ENCODE results near the gene OBP2B.
"Not testable (repeated sequence)": the region's sequence is repeated elsewhere in the genome, so short reads cannot be mapped to it uniquely, and the experiment has no call there.

Gene OBP2B

DNA sequence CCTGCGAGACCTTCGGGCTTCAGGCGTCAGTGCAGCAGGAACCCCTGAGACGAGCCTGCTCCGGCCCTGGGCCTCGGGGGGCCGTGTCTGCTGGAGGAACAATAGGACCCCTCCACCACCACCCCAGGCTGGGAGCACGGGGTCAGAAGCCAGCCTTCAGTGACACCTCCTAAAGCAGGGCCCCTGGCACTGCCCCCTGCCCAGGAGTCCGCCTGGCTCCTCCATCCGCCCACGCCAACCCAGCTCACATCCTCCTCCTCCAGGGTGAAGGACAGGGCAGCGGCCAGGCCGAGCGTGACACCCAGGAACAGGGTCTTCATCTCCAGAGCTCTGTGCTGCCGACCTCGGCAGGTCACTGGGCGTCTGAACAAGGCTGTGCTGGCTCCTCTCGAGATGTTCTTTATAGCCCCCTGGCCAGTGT, at the start of gene OBP2B:
TSS of gene OBP2B (minus strand) at position 371 of the 421 bp plus-strand sequence. CDS start at position 320, 51 bp downstream.
- not testable (repeated sequence) for H3K4me1 ChIP-seq (ENCODE audit: control insufficient read depth, insufficient read depth, low read length); H3K36me3 ChIP-seq (ENCODE audit: control insufficient read depth, insufficient read depth, low read length); H3K9me3 ChIP-seq (ENCODE audit: control insufficient read depth, insufficient read depth, low read length); H3K27ac ChIP-seq (ENCODE audit: low read depth, low read length); H3K4me3 ChIP-seq (ENCODE audit: low read depth, low read length); H3K9ac ChIP-seq (ENCODE audit: low read depth, low read length)
- H3K27me3 ChIP-seq (ENCODE audit: control insufficient read depth, insufficient read depth, low read length) = peaks cover 46% of the 10 kb centered on the region

DNA sequence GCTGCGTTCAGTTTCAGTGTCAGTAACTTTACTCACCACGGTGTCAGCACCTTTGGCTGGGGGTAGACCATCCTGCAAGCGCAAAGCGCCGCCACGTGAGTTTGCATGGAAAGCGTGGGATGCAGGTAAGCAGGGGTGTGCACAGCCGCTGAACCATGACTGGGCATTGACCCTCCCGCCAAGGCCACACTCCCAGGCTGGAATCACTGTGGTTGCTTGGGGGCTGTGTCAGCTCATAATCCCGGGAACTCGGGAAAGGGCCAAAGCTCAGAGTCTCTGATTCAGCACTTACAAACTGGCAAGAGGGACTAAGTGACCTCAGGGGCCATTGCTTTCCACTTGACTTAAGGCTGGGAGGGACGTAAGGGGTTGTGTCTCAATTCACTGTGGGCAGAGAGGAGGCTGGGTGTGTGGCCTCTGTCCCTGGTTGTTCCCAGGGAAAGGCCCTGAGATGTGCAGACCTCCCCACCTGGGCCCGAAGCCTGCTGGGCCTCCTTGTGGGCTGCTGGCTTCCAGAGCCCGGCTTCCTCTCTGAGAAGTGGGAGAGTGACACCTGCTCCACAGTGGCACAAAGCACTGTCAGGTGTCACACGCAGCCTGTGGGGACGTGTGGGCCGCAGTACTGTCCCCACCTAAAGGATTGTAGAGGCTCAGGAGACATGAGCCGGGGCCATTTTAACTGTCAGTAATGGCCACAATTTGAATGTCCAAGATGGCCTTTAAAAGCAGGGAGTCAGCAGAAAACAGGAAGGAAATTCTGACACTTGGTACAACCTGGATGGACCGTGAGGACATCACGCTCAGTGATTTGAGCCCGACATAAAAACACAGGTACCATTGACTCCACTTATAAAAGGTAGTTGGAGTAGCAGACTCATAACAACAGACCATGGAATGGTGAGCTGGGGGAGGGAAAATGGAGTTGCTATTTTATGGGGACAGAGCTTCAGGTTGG, 49.3 kb upstream of the OBP2B start:
- Histone ChIP-seq H3K36me3 (ENCODE audit: control insufficient read depth, insufficient read depth, low read length) (no peaks in the 10 kb centered on the region), H3K27me3 (ENCODE audit: control insufficient read depth, insufficient read depth, low read length) (no peaks in the 10 kb centered on the region)

DNA sequence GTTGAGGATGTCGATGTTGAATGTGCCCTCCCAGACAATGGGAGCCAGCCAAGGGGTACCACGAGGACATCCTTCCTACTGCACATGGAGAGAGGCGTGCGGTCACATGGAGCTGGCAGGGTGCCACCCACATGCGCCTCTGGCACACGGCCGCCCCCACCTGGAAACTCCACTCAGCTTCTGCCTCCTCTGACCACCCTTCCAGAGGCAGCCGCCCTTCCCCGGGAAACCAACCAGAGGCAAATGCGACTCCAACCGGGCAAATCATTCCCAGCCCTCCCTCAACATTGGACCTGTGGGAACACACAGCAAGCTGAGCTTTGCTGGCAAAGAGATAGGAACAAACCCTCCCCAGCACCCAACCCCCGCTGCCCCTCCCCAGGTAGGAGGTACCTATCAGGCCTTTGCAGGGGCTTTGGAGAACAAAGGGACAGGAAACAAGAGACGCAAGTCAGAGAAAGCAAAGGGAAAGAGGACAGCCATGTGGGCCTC, 48.5 kb upstream of the OBP2B start:
- Histone ChIP-seq H3K4me1 (ENCODE audit: control insufficient read depth, insufficient read depth, low read length) (peaks cover 6% of the 10 kb centered on the region; the same call in 1 of the 2 replicates), H3K27ac (ENCODE audit: low read depth, low read length) (no peak overlapping the region), H3K36me3 (ENCODE audit: control insufficient read depth, insufficient read depth, low read length) (no peaks in the 10 kb centered on the region), H3K27me3 (ENCODE audit: control insufficient read depth, insufficient read depth, low read length) (no peaks in the 10 kb centered on the region), H3K4me3 (ENCODE audit: low read depth, low read length) (no peak overlapping the region), H3K9me3 (ENCODE audit: control insufficient read depth, insufficient read depth, low read length) (no peaks in the 10 kb centered on the region), H3K9ac (ENCODE audit: low read depth, low read length) (no peak overlapping the region)

More for the DNA sequence above, 49.3 kb upstream of the OBP2B start:
- Histone ChIP-seq H3K9me3 (ENCODE audit: control insufficient read depth, insufficient read depth, low read length) (no peaks in the 10 kb centered on the region), H3K9ac (ENCODE audit: low read depth, low read length) (no peak overlapping the region), H3K27ac (ENCODE audit: low read depth, low read length) (no peak overlapping the region), H3K4me3 (ENCODE audit: low read depth, low read length) (no peak overlapping the region), H3K4me1 (ENCODE audit: control insufficient read depth, insufficient read depth, low read length) (peaks cover 6% of the 10 kb centered on the region; the same call in 1 of the 2 replicates)

- no peaks in the 10 kb centered on the region for H3K36me3 ChIP-seq (ENCODE audit: control insufficient read depth, insufficient read depth, low read length)
- peaks cover 6% of the 10 kb centered on the region; the same call in 1 of the 2 replicates for H3K4me1 ChIP-seq (ENCODE audit: control insufficient read depth, insufficient read depth, low read length)
- H3K4me3 ChIP-seq (ENCODE audit: low read depth, low read length) = no peak overlapping the region
- H3K9ac ChIP-seq (ENCODE audit: low read depth, low read length) = no peak overlapping the region
- no peaks in the 10 kb centered on the region for H3K27me3 ChIP-seq (ENCODE audit: control insufficient read depth, insufficient read depth, low read length)
- no peak overlapping the region for H3K27ac ChIP-seq (ENCODE audit: low read depth, low read length)
- no peaks in the 10 kb centered on the region for H3K9me3 ChIP-seq (ENCODE audit: control insufficient read depth, insufficient read depth, low read length)
These were observed 47.6 kb upstream of the OBP2B start for GRCh38 chr9:133256686-133257091.

- Histone ChIP-seq H3K4me1 (ENCODE audit: control insufficient read depth, insufficient read depth, low read length) (peaks cover 6% of the 10 kb centered on the region; the same call in 1 of the 2 replicates), H3K36me3 (ENCODE audit: control insufficient read depth, insufficient read depth, low read length) (no peaks in the 10 kb centered on the region), H3K27me3 (ENCODE audit: control insufficient read depth, insufficient read depth, low read length) (no peaks in the 10 kb centered on the region), H3K9ac (ENCODE audit: low read depth, low read length) (no peak overlapping the region), H3K4me3 (ENCODE audit: low read depth, low read length) (no peak overlapping the region), H3K27ac (ENCODE audit: low read depth, low read length) (no peak overlapping the region), H3K9me3 (ENCODE audit: control insufficient read depth, insufficient read depth, low read length) (no peaks in the 10 kb centered on the region)
These were observed 47.0 kb upstream of the OBP2B start for GRCh38 chr9:133256136-133256461.

- no peak overlapping the region for H3K4me3 ChIP-seq (ENCODE audit: low read depth, low read length)
- H3K9ac ChIP-seq (ENCODE audit: low read depth, low read length) = no peak overlapping the region
- no peak overlapping the region for H3K27ac ChIP-seq (ENCODE audit: low read depth, low read length)
- H3K9me3 ChIP-seq (ENCODE audit: control insufficient read depth, insufficient read depth, low read length) = no peaks in the 10 kb centered on the region
- H3K36me3 ChIP-seq (ENCODE audit: control insufficient read depth, insufficient read depth, low read length) = no peaks in the 10 kb centered on the region
- no peaks in the 10 kb centered on the region for H3K27me3 ChIP-seq (ENCODE audit: control insufficient read depth, insufficient read depth, low read length)
- H3K4me1 ChIP-seq (ENCODE audit: control insufficient read depth, insufficient read depth, low read length) = peaks cover 6% of the 10 kb centered on the region; the same call in 1 of the 2 replicates
These were observed 46.5 kb upstream of the OBP2B start for GRCh38 chr9:133255371-133256135.

DNA sequence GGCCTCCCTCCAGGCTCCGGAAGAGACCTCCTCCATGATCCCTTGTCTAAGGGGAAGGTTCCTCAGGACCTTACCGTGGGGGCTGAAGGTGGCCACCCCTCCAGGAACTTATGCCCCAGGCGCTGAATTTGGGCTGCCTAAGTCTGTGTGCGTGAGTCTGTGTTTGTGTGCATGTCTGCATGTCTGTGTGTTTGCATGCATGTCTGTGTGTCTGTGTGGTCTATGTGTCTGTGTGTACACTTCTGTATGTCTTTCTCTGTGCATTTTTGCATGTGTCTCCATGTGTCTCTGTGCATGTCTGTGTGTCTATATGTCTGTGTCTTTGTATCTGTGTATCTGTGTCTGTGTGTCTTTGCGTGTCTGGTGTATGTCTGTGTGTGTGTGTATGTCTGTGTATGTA, 45.4 kb upstream of the OBP2B start:
- H3K27me3 ChIP-seq (ENCODE audit: control insufficient read depth, insufficient read depth, low read length) = no peaks in the 10 kb centered on the region
- no peak overlapping the region for H3K9ac ChIP-seq (ENCODE audit: low read depth, low read length)
- no peaks in the 10 kb centered on the region for H3K9me3 ChIP-seq (ENCODE audit: control insufficient read depth, insufficient read depth, low read length)
- H3K36me3 ChIP-seq (ENCODE audit: control insufficient read depth, insufficient read depth, low read length) = no peaks in the 10 kb centered on the region
- H3K4me3 ChIP-seq (ENCODE audit: low read depth, low read length) = no peak overlapping the region
- peaks cover 6% of the 10 kb centered on the region; the same call in 1 of the 2 replicates for H3K4me1 ChIP-seq (ENCODE audit: control insufficient read depth, insufficient read depth, low read length)
- H3K27ac ChIP-seq (ENCODE audit: low read depth, low read length) = no peak overlapping the region

DNA sequence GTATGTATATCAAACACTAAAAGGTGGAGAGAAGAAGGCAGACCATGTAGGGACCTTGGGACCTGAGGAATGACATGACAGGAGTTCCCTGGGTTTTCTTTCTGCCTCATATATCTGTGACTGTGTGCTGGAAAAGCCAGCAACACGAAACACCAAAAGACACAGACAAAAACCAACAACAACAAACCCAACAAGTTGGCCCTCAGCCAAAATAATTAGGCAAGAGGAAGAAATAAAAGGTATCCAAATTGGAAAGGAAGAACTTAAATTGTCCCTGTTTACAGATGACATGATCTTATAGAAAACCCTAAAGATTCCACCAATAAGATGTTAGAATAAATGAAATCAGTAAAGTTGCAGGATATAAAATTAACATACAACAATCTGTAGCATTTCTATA, 44.2 kb upstream of the OBP2B start:
- no peak overlapping the region for H3K27ac ChIP-seq (ENCODE audit: low read depth, low read length)
- peaks cover 6% of the 10 kb centered on the region; the same call in 1 of the 2 replicates for H3K4me1 ChIP-seq (ENCODE audit: control insufficient read depth, insufficient read depth, low read length)
- no peaks in the 10 kb centered on the region for H3K27me3 ChIP-seq (ENCODE audit: control insufficient read depth, insufficient read depth, low read length)
- H3K9ac ChIP-seq (ENCODE audit: low read depth, low read length) = no peak overlapping the region
- no peak overlapping the region for H3K4me3 ChIP-seq (ENCODE audit: low read depth, low read length)
- no peaks in the 10 kb centered on the region for H3K9me3 ChIP-seq (ENCODE audit: control insufficient read depth, insufficient read depth, low read length)
- no peaks in the 10 kb centered on the region for H3K36me3 ChIP-seq (ENCODE audit: control insufficient read depth, insufficient read depth, low read length)

- Histone ChIP-seq H3K9me3 (ENCODE audit: control insufficient read depth, insufficient read depth, low read length) (no peaks in the 10 kb centered on the region), H3K27ac (ENCODE audit: low read depth, low read length) (no peak overlapping the region), H3K27me3 (ENCODE audit: control insufficient read depth, insufficient read depth, low read length) (no peaks in the 10 kb centered on the region), H3K4me3 (ENCODE audit: low read depth, low read length) (no peak overlapping the region), H3K36me3 (ENCODE audit: control insufficient read depth, insufficient read depth, low read length) (no peaks in the 10 kb centered on the region), H3K4me1 (ENCODE audit: control insufficient read depth, insufficient read depth, low read length) (0 out of 2 replicates have a peak, but pooled peaks cover under 1% of the 10 kb centered on the region), H3K9ac (ENCODE audit: low read depth, low read length) (no peak overlapping the region)
These were observed 43.4 kb upstream of the OBP2B start for GRCh38 chr9:133252301-133253020.

DNA sequence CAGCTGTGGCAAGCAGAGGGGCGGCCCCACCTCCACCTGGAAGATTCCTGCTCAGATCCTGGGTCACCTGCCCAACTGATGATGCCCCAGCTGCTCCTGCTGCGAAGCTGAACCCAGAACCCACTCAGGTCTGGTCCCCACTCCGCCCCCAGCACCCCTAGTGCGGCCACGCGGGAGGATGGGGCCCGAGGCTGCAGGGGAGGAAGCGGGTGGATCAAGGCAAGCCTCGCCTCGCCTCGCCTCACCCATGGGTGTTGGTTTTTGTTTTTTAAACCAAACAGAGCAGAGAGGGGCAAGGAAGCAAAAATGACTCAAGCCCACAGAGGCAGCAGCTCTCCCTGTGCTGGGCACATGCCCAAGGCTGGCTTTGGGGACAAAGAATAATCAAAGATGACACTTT, 42.7 kb upstream of the OBP2B start:
- H3K27me3 ChIP-seq (ENCODE audit: control insufficient read depth, insufficient read depth, low read length) = no peaks in the 10 kb centered on the region
- H3K4me3 ChIP-seq (ENCODE audit: low read depth, low read length) = no peak overlapping the region
- H3K9ac ChIP-seq (ENCODE audit: low read depth, low read length) = no peak overlapping the region
- no peak overlapping the region for H3K27ac ChIP-seq (ENCODE audit: low read depth, low read length)
- no peaks in the 10 kb centered on the region for H3K9me3 ChIP-seq (ENCODE audit: control insufficient read depth, insufficient read depth, low read length)
- H3K36me3 ChIP-seq (ENCODE audit: control insufficient read depth, insufficient read depth, low read length) = no peaks in the 10 kb centered on the region
- H3K4me1 ChIP-seq (ENCODE audit: control insufficient read depth, insufficient read depth, low read length) = no peaks in the 10 kb centered on the region
